ENCODE data around the gene HSPA1L.
"Not testable (repeated sequence)": the region's sequence is repeated elsewhere in the genome, so short reads cannot be mapped to it uniquely, and the experiment has no call there.

HSPA1L gene

DNA sequence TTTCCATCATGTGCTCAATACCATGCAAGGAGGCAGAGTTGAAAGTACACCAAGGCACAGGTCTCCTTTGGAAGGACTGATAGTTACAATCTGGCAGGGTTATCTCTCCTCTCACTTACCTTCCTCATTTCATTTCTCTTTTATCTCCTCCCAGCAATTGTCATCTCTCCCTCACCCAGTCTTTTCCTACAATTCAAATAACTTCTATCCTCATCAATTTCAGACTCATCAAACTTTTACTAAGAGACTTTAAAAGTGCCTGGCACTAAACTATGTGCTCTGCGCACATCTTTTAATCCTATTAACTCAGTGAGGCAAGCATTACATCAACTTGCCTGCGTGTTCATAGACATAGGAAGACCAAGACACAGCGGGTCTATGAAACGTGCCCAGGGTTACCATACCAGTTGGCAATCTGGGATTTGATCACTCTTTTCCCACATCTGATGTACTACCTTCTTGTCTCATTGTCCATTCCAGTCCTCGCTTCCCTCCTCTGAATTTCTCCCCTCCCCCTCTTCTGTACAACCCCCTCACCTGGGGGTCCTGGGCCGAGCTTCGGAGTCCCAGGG, 20.7 kb downstream of the HSPA1L start:
- DNase-seq: no peak
- CTCF ChIA-PET: interaction anchor here (0.6 kb wide), 1 partner anchor 45 kb away, joined by 3 read pairs; no protein-coding TSS in a partner anchor
- Mint-ChIP-seq H3K27ac (peak overlapping the region; percentile 33), H3K9me3 (no peaks in the 10 kb centered on the region), H3K36me3 (peaks cover 32% of the 10 kb centered on the region), H3K27me3 (no peaks in the 10 kb centered on the region), H3K4me3 (peak overlapping the region; percentile 98), H3K4me1 (peaks cover 52% of the 10 kb centered on the region)

- H3K27me3 Mint-ChIP-seq, CTCF ChIA-PET, DNase-seq, H3K9me3 Mint-ChIP-seq: not testable (repeated sequence)
- peak overlapping the region; percentile 98 for H3K4me3 Mint-ChIP-seq
- peak overlapping the region; percentile 33 for H3K27ac Mint-ChIP-seq
- H3K36me3 Mint-ChIP-seq: peaks cover 32% of the 10 kb centered on the region
- peaks cover 52% of the 10 kb centered on the region for H3K4me1 Mint-ChIP-seq
Observed at GRCh38 chr6:31793927-31794245, 21.2 kb downstream of the HSPA1L start.

- Mint-ChIP-seq H3K27me3 (no peaks in the 10 kb centered on the region), H3K27ac (no peak overlapping the region), H3K36me3 (peaks cover 30% of the 10 kb centered on the region), H3K4me3 (no peak overlapping the region), H3K9me3 (no peaks in the 10 kb centered on the region), H3K4me1 (peaks cover 44% of the 10 kb centered on the region)
- DNase-seq: no peak
- CTCF ChIA-PET: interaction anchor here (0.7 to 2.0 kb wide), 3 partner anchors 10 to 46 kb away, joined by 3 to 11 read pairs (median 4); partner anchors contain the start of gene VWA7
Observed at GRCh38 chr6:31792761-31793171, 22.3 kb downstream of the HSPA1L start.

DNA sequence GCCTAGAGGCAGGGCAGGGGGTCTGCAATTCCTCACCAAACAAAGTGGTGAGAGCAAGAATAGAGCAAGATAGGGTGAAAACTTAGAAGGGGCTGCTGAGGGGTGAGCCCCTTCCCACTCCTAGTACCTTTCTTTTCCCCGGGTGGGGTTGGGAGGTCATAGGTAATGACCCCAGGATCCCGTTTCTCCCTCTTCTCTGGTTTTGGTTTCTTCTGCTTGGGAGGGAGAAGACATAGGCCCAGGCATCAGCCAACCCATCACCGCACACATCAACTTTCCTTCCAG, 23.1 kb downstream of the HSPA1L start:
- H3K27me3 Mint-ChIP-seq: no peaks in the 10 kb centered on the region
- H3K4me3 Mint-ChIP-seq: no peak overlapping the region

DNA sequence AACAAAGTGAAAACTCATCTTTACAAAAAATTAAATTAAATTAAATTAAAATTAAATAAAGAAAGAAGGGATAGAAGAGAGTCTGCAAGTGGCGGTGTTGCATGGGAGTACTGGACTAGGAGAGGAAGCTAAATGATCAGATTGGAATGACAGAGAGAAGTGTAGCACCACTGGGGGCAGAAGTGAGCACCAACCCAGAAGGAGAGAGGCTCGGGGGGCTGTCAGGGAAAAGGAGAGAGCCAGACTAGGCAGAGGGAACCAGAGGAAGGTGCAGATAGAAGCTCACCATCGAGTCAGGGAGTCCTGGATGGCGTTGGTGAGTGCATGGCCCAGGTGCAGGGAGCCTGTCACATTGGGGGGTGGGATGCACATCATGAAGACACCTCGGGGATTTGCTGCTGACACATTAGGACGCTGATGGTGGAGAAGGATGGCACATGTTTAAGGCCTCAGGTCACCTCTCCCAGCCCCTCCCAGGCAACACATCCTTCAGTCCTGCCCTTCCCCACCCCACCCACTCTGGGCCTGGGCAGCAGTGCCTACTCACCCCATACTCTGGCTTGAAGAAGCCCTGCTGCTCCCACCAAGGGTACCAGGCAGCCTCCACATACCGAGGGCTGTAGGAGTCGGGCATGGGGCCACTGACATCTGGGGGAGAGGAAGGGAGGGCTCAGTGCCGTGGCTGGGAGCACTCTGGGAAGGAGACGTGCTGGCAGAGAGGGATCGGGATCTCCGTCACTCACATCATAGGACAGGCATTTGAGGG, 23.6 kb downstream of the HSPA1L start:
- CTCF ChIA-PET: interaction anchor here (0.7 to 3.2 kb wide), 12 partner anchors 9 to 125 kb away, joined by 3 to 11 read pairs (median 4); partner anchors contain the start of genes HSPA1A, HSPA1L and VWA7
- H3K27me3 Mint-ChIP-seq: no peaks in the 10 kb centered on the region
- H3K36me3 Mint-ChIP-seq: peaks cover 23% of the 10 kb centered on the region
- DNase-seq: peak; percentile 54
- no peak overlapping the region for H3K4me3 Mint-ChIP-seq
- H3K9me3 Mint-ChIP-seq: no peaks in the 10 kb centered on the region
- peak overlapping the region; percentile 72 for H3K27ac Mint-ChIP-seq
- peaks cover 32% of the 10 kb centered on the region for H3K4me1 Mint-ChIP-seq

More for the DNA sequence above, 23.1 kb downstream of the HSPA1L start:
- peaks cover 37% of the 10 kb centered on the region for H3K4me1 Mint-ChIP-seq
- H3K27ac Mint-ChIP-seq: no peak overlapping the region
- CTCF ChIA-PET: interaction anchor here (0.7 to 2.3 kb wide), 9 partner anchors 9 to 125 kb away, joined by 3 to 11 read pairs (median 4); partner anchors contain the start of gene VWA7
- peaks cover 23% of the 10 kb centered on the region for H3K36me3 Mint-ChIP-seq
- no peaks in the 10 kb centered on the region for H3K9me3 Mint-ChIP-seq
- no peak for DNase-seq

DNA sequence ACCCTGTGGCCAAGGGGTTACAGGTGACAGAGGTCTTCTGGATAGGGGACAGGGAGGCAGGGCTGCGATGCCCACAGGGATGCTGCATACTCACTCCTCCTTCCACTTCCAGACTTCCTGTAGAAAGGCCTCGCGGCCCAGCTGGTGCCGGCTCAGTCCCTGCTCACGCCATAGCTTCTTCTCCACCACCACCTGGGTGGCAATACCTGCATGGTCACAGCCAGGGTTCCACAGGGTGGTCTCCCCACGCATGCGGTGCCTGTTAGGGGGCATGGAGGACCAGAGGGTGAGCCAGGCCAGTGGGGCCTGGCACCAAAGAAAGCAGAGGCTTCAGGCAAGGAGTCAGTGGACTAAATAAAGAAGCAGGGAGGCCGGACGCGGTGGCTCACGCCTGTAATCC, 29.6 kb downstream of the HSPA1L start:
- CTCF ChIA-PET: interaction anchor here (1.3 kb wide), 1 partner anchor 16 kb away, joined by 4 read pairs; no protein-coding TSS in a partner anchor
- Mint-ChIP-seq H3K36me3 (peaks cover 31% of the 10 kb centered on the region), H3K9me3 (no peaks in the 10 kb centered on the region), H3K4me3 (no peak overlapping the region), H3K27ac (no peak overlapping the region), H3K4me1 (peaks cover 3% of the 10 kb centered on the region), H3K27me3 (no peaks in the 10 kb centered on the region)
- DNase-seq: no peak

GRCh38 chr6:31784098-31784925, 30.8 kb downstream of the HSPA1L start:
- Mint-ChIP-seq H3K4me1 (peaks cover 3% of the 10 kb centered on the region), H3K27me3 (no peaks in the 10 kb centered on the region), H3K4me3 (no peak overlapping the region), H3K9me3 (no peaks in the 10 kb centered on the region), H3K27ac (peak overlapping the region; percentile 31), H3K36me3 (peaks cover 32% of the 10 kb centered on the region)
- DNase-seq: no peak
- CTCF ChIA-PET: interaction anchor here (1.3 kb wide), 1 partner anchor 14 kb away, joined by 4 read pairs; no protein-coding TSS in a partner anchor

DNA sequence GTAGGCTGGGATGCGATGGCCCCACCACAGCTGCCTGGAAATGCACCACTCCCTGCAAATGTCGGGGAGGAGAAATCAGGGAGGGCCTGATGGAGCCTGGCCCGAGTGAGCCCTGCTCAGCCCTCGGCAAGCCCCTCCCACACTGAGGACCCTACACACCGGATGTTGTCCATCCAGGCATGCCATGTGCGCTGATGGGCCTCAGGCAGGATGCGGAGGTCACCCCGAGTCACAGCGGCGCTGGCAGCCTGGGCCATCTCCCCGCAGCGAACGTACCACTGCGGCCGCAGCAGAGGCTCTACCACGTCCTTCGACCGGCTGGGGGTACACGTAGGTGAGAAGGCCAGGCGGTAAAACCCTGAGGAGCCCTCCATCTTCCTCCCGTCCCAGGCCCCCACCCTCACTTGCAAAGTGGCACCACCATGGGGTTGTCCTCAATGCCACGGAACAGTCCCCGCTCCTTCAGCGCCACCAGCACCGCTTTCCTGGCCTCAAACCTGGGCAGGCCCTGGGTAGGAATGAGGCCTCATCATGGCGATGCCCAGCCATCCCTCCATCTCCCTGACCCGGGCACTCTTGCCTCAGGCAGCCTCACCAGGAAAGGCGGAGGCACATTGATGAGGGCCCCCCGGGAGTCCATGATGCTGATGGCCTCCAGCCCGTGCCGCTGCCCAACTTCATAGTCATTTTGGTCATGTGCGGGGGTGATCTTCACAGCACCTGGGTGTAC, 32.8 kb downstream of the HSPA1L start:
- Mint-ChIP-seq H3K36me3 (peaks cover 37% of the 10 kb centered on the region), H3K27me3 (no peaks in the 10 kb centered on the region), H3K4me1 (peaks cover 8% of the 10 kb centered on the region), H3K27ac (peak overlapping the region; percentile 28), H3K4me3 (no peak overlapping the region), H3K9me3 (no peaks in the 10 kb centered on the region)
- no peak for DNase-seq
- CTCF ChIA-PET: interaction anchor here (1.1 kb wide), 1 partner anchor 10 kb away, joined by 4 read pairs; no protein-coding TSS in a partner anchor

GRCh38 chr6:31781244-31782125, 33.6 kb downstream of the HSPA1L start:
- Mint-ChIP-seq H3K36me3 (peaks cover 35% of the 10 kb centered on the region), H3K4me3 (no peak overlapping the region), H3K9me3 (no peaks in the 10 kb centered on the region), H3K27ac (no peak overlapping the region), H3K27me3 (no peaks in the 10 kb centered on the region), H3K4me1 (peaks cover 16% of the 10 kb centered on the region)
- CTCF ChIA-PET: interaction anchor here (0.7 to 1.4 kb wide), 2 partner anchors 10 to 13 kb away, joined by 3 to 4 read pairs; no protein-coding TSS in a partner anchor
- DNase-seq: no peak

DNA sequence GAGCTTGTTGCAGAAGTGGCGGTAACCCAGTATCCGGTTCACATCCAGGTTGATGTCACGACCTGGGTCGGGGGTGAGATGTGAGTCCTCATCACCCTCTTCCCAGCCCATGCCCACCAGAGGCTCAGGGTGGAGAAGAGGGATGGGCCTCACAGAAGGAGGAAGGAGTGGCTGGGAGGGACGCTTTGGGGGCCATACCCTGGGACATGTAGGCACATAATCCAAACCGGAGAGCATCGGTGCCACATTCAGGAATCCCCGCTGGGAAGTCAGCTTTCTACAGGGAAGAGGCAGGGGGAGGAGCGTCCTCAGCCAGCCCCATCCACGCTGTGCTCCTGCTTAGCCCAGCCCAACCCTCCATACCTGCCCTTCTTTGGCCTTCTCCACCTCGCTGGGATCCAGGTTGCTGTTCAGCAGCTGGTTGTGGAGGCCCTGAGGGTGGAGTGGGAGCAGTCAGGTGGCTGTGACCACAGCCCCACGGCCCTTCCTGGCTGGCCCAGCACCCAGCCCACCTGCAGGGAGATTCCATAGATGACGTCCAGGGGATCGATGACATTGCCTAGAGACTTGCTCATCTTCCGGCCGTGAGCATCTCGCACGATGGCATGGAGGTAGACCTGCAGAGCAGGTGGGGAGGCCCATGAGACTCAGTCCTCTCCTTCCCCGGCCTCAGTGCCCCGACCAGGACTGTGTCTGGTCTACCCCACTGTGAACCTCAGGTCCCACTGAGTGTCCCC, 34.4 kb downstream of the HSPA1L start:
- Mint-ChIP-seq H3K9me3 (no peaks in the 10 kb centered on the region), H3K4me1 (peaks cover 24% of the 10 kb centered on the region), H3K36me3 (peaks cover 34% of the 10 kb centered on the region), H3K27me3 (peaks cover under 1% of the 10 kb centered on the region), H3K27ac (no peak overlapping the region), H3K4me3 (no peak overlapping the region)
- CTCF ChIA-PET: interaction anchor here (0.6 to 1.8 kb wide), 3 partner anchors 10 to 11 kb away, joined by 3 to 5 read pairs (median 4); no protein-coding TSS in a partner anchor
- DNase-seq: no peak

DNA sequence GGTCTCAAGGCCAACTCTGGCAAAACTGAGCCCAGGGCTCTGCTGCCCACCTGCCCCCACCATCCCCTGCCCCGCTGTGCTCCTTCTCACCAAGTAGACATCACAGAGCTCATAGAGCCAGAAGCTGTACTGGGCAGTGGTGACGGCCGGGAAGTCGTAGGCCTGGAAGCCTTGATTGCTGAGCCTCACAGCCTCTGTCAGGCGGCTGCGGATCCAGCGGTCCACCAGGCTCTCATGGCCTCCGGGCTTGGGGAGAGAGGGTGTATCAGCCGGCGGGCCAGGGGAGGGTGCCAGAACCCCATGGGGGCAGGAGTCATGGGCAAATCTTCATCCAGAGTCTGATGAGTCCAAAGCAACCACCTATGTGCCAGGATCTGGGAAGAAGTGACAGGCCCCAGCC, 35.2 kb downstream of the HSPA1L start:
- CTCF ChIA-PET: interaction anchor here (1.4 to 1.8 kb wide), 2 partner anchors 10 to 11 kb away, joined by 4 to 5 read pairs; no protein-coding TSS in a partner anchor
- no peak overlapping the region for H3K4me3 Mint-ChIP-seq
- H3K4me1 Mint-ChIP-seq: peaks cover 32% of the 10 kb centered on the region
- no peak overlapping the region for H3K27ac Mint-ChIP-seq
- peaks cover 5% of the 10 kb centered on the region for H3K27me3 Mint-ChIP-seq
- H3K36me3 Mint-ChIP-seq: peaks cover 31% of the 10 kb centered on the region
- DNase-seq: no peak
- H3K9me3 Mint-ChIP-seq: no peaks in the 10 kb centered on the region
